Limb (tissue), 2 donors: ENCODE data around the gene PNLIPRP3.

Experiments used
- DNase-seq, 2 donors: peaks; one replicate each; pipeline ENCODE4 v3.0.0-alpha.2; 2016; ENCODE audit errors: extremely low spot score in 2 of 2

PNLIPRP3 gene

GRCh38 chr10:116450861-116451260, 23.2 kb downstream of the PNLIPRP3 start:
- no peak for DNase-seq

- DNase-seq = no peak
These were observed 24.2 kb downstream of the PNLIPRP3 start for GRCh38 chr10:116451711-116452337.

GRCh38 chr10:116452338-116452720, 24.7 kb downstream of the PNLIPRP3 start:
- no peak for DNase-seq

GRCh38 chr10:116457488-116457887, 29.8 kb downstream of the PNLIPRP3 start:
- no peak for DNase-seq

- DNase-seq = no peak
These were observed 32.6 kb downstream of the PNLIPRP3 start for GRCh38 chr10:116460219-116460618.

- no peak for DNase-seq
These were observed 34.0 kb downstream of the PNLIPRP3 start for GRCh38 chr10:116461680-116462079.

- no peak for DNase-seq
These were observed 36.6 kb downstream of the PNLIPRP3 start for GRCh38 chr10:116464257-116464656.

- DNase-seq = no peak
These were observed 37.9 kb downstream of the PNLIPRP3 start for GRCh38 chr10:116465546-116465945.

GRCh38 chr10:116466715-116467422, 39.2 kb downstream of the PNLIPRP3 start:
- DNase-seq = no peak

GRCh38 chr10:116469437-116469836, 41.8 kb downstream of the PNLIPRP3 start:
- no peak for DNase-seq

GRCh38 chr10:116470071-116470470, 42.4 kb downstream of the PNLIPRP3 start:
- no peak for DNase-seq

- DNase-seq = no peak
These were observed 43.2 kb downstream of the PNLIPRP3 start for GRCh38 chr10:116470768-116471415.

- no peak for DNase-seq
These were observed 45.2 kb downstream of the PNLIPRP3 start for GRCh38 chr10:116472891-116473290.

GRCh38 chr10:116475866-116476265, 48.2 kb downstream of the PNLIPRP3 start:
- no peak for DNase-seq

GRCh38 chr10:116476461-116476860, 48.8 kb downstream of the PNLIPRP3 start:
- peak in 1 of 2 donors; percentile 58 for DNase-seq

GRCh38 chr10:116477986-116478664, 50.5 kb downstream of the PNLIPRP3 start:
- DNase-seq = no peak

- DNase-seq = no peak
These were observed 59.3 kb downstream of the PNLIPRP3 start for GRCh38 chr10:116486770-116487448.

GRCh38 chr10:116487522-116488430, 60.1 kb downstream of the PNLIPRP3 start:
- peak in 1 of 2 donors; percentile 51 for DNase-seq

GRCh38 chr10:116489460-116489859, 61.8 kb downstream of the PNLIPRP3 start:
- DNase-seq = no peak

- DNase-seq = peak in 1 of 2 donors; percentile 47
These were observed 62.5 kb downstream of the PNLIPRP3 start for GRCh38 chr10:116490028-116490662.
